Measurements from ENCODE around the gene TBC1D8. TPM values are rescaled to one million over a fixed set of nuclear protein-coding genes. Genes with fewer than 3 reads are reported as not detected.

TBC1D8 gene
- total and polyA plus RNA-seq, 9 of the 15 experiments (the other 6 are each of a cell fraction or from before 2014, with no cell fraction given), result 0.36 to 1.3 (median 0.82) TPM

DNA sequence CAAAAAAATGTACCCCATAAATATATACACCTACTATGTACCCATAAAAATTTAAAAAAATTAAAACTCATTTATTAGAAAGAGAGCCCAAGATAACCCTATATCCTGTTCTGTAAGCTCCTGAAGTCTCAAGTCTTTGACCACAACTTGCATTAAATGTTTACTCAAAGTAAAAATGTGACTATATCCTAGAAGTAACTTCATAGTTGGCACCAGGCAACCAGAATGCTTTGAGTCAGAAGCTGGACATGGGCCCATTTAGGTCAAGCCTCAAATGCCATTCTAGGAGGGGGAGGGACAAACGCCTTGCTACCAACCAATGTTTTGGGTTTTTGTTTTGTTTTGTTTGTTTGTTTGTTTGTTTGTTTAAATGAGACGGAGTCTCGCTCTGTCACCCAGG lies 9.3 kb upstream of the TBC1D8 start:
- FAIRE-seq (no peak), ATAC-seq (no peak), DNase-seq (ENCODE audit: extremely low read depth in 1 of 4, low spot score in 3 of 4) (no peak)
- Histone ChIP-seq H3K4me2 (ENCODE audit: insufficient read depth, low read length) (no peak overlapping the region), H3K36me3 (ENCODE audit: control insufficient read depth, insufficient read depth, low read length) (no peaks in the 10 kb centered on the region), H3K27ac (ENCODE audit: extremely low read depth, low read depth, low read length) (no peak overlapping the region), H3K9ac (ENCODE audit: insufficient read depth in 1 of 2, low read depth in 2 of 2, low read length in 2 of 2) (no peak overlapping the region), H3K27me3 (ENCODE audit: control insufficient read depth in 2 of 2, insufficient read depth in 2 of 2, low read length in 2 of 2) (peaks cover 9 to 16% of the 10 kb centered on the region in 2 experiments; a peak in 3 of 5 replicates), H4K20me1 (replicated peaks; ENCODE audit: control insufficient read depth, insufficient read depth, low read length) (no peaks in the 10 kb centered on the region), H3K9me1 (ENCODE audit: control insufficient read depth, insufficient read depth, low read length) (no peaks in the 10 kb centered on the region), H2AFZ (ENCODE audit: low read depth, low read length) (no peak overlapping the region), H3K9me3 (replicated peaks; ENCODE audit: control insufficient read depth, insufficient read depth, low read depth, low read length) (no peaks in the 10 kb centered on the region), H3K4me3 (no peak overlapping the region), H3K4me1 (replicated peaks in 1 of 2; ENCODE audit: control insufficient read depth in 2 of 2, insufficient read depth in 2 of 2, low read length in 2 of 2) (no peaks in the 10 kb centered on the region), H3K79me2 (ENCODE audit: control insufficient read depth, insufficient read depth, low read length) (no peaks in the 10 kb centered on the region)
- CTCF ChIA-PET (ENCODE audit: low intra/inter-chr PET ratio), result no interaction called here
- intact Hi-C loops (cut with micrococcal nuclease) (no loop called here), in situ Hi-C loops (cut with MboI) (no loop called here)
- POLR2A ChIA-PET, result no interaction called here
- no TSS peak for BruUV-seq (replicated peaks)
- TF ChIP-seq ZNF695 (CRISPR knock-in tag; IDR thresholded peaks at IDR 0.05), result no peak
- TF ChIP-seq SLC30A9 (CRISPR knock-in tag; IDR thresholded peaks at IDR 0.05), result no peak
- TF ChIP-seq, protein P1, sequence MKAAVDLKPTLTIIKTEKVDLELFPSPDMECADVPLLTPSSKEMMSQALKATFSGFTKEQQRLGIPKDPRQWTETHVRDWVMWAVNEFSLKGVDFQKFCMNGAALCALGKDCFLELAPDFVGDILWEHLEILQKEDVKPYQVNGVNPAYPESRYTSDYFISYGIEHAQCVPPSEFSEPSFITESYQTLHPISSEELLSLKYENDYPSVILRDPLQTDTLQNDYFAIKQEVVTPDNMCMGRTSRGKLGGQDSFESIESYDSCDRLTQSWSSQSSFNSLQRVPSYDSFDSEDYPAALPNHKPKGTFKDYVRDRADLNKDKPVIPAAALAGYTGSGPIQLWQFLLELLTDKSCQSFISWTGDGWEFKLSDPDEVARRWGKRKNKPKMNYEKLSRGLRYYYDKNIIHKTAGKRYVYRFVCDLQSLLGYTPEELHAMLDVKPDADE (conservative IDR thresholded peaks at IDR 0.05; ENCODE audit: control insufficient read depth, low read depth, low read length), result no peak
- TF ChIP-seq ZBTB49 (CRISPR knock-in tag; IDR thresholded peaks at IDR 0.05; ENCODE audit: borderline replicate concordance), result no peak
- TF ChIP-seq PBX2 (CRISPR knock-in tag; IDR thresholded peaks at IDR 0.05; ENCODE audit: low read depth), result no peak
- no peak for TF ChIP-seq PBX2 (tag; conservative IDR thresholded peaks at IDR 0.05; ENCODE audit: low read depth)
- no peak for TF ChIP-seq ESRRB (CRISPR knock-in tag; IDR thresholded peaks at IDR 0.05; ENCODE audit: borderline replicate concordance)
- TF ChIP-seq CREB5 (CRISPR knock-in tag; IDR thresholded peaks at IDR 0.05), result no peak
- no peak for TF ChIP-seq SRSF1 (IDR thresholded peaks at IDR 0.05; ENCODE audit: low read depth, low read length)
- TF ChIP-seq SMARCC2 (IDR thresholded peaks at IDR 0.05; ENCODE audit: low read depth), result no peak
- no peak for TF ChIP-seq TSC22D4 (tag; IDR thresholded peaks at IDR 0.05)
- WGBS (ENCODE audit: insufficient coverage, low coverage, missing lambda C conversion rate), result 3% methylated on average over 3 of the region's 3 CpGs

Data from K562 (cell line).